Limb (tissue), 2 donors: ENCODE data around the gene MYO15A.

Source experiments
- DNase-seq, 2 donors: peaks; one replicate each; pipeline ENCODE4 v3.0.0-alpha.2; 2016; ENCODE audit errors: extremely low spot score in 2 of 2

Gene MYO15A

GRCh38 chr17:18124345-18125126 is 16.0 kb downstream of the MYO15A start:
- no peak for DNase-seq

GRCh38 chr17:18129041-18129502 is 20.5 kb downstream of the MYO15A start:
- DNase-seq: no peak

GRCh38 chr17:18132711-18133110 is 24.2 kb downstream of the MYO15A start:
- DNase-seq: no peak

GRCh38 chr17:18136357-18136756 is 27.8 kb downstream of the MYO15A start:
- DNase-seq: no peak

- no peak for DNase-seq
These were observed 29.7 kb downstream of the MYO15A start for GRCh38 chr17:18138065-18138749.

GRCh38 chr17:18139092-18139491 is 30.5 kb downstream of the MYO15A start:
- DNase-seq: no peak

GRCh38 chr17:18139498-18139897 is 30.9 kb downstream of the MYO15A start:
- no peak for DNase-seq

GRCh38 chr17:18139949-18140348 is 31.4 kb downstream of the MYO15A start:
- DNase-seq: no peak

GRCh38 chr17:18140648-18141047 is 32.1 kb downstream of the MYO15A start:
- no peak for DNase-seq

GRCh38 chr17:18141210-18141803 is 32.8 kb downstream of the MYO15A start:
- peak in 1 of 2 donors; percentile 53 for DNase-seq

GRCh38 chr17:18142417-18142816 is 33.9 kb downstream of the MYO15A start:
- DNase-seq: no peak

GRCh38 chr17:18143044-18143936 is 34.7 kb downstream of the MYO15A start:
- DNase-seq: no peak

GRCh38 chr17:18144261-18144660 is 35.7 kb downstream of the MYO15A start:
- DNase-seq: no peak

- no peak for DNase-seq
These were observed 36.3 kb downstream of the MYO15A start for GRCh38 chr17:18144855-18145254.

GRCh38 chr17:18145811-18146210 is 37.3 kb downstream of the MYO15A start:
- no peak for DNase-seq

- no peak for DNase-seq
These were observed 37.7 kb downstream of the MYO15A start for GRCh38 chr17:18146259-18146658.

GRCh38 chr17:18146980-18147379 is 38.4 kb downstream of the MYO15A start:
- DNase-seq: no peak

GRCh38 chr17:18148586-18148985 is 40.0 kb downstream of the MYO15A start:
- DNase-seq: no peak

GRCh38 chr17:18151290-18151689 is 42.7 kb downstream of the MYO15A start:
- DNase-seq: no peak

GRCh38 chr17:18155179-18155578 is 46.6 kb downstream of the MYO15A start:
- no peak for DNase-seq

GRCh38 chr17:18156171-18156975 is 47.8 kb downstream of the MYO15A start:
- DNase-seq: no peak
